NCI-H748 (cell line): Measurements from ENCODE around the gene ZNF423.

ENCODE experiments used
- DNase-seq: peaks from one replicate; lab custom pipeline; 2025; ENCODE audit not compliant: unreplicated experiment; lab: John Stamatoyannopoulos, UW

ZNF423 gene

GRCh38 chr16:49671333-49671732, 184.6 kb downstream of the ZNF423 start:
- no peak for DNase-seq

- no peak for DNase-seq
These were observed 185.3 kb downstream of the ZNF423 start for GRCh38 chr16:49670627-49671026.

GRCh38 chr16:49665482-49666230, 190.3 kb downstream of the ZNF423 start:
- DNase-seq: no peak

GRCh38 chr16:49664221-49665215, 191.4 kb downstream of the ZNF423 start:
- DNase-seq: no peak

GRCh38 chr16:49663081-49664065, 192.5 kb downstream of the ZNF423 start:
- peak; percentile 32 for DNase-seq

- DNase-seq: no peak
These were observed 193.3 kb downstream of the ZNF423 start for GRCh38 chr16:49662569-49662968.

- DNase-seq: no peak
These were observed 194.3 kb downstream of the ZNF423 start for GRCh38 chr16:49661465-49662187.

GRCh38 chr16:49660626-49661025, 195.3 kb downstream of the ZNF423 start:
- DNase-seq: no peak

GRCh38 chr16:49659356-49659755, 196.6 kb downstream of the ZNF423 start:
- no peak for DNase-seq

- no peak for DNase-seq
These were observed 197.4 kb downstream of the ZNF423 start for GRCh38 chr16:49658531-49658930.

- DNase-seq: no peak
These were observed 198.0 kb downstream of the ZNF423 start for GRCh38 chr16:49657736-49658465.

GRCh38 chr16:49654425-49654824, 201.5 kb downstream of the ZNF423 start:
- no peak for DNase-seq

- no peak for DNase-seq
These were observed 202.3 kb downstream of the ZNF423 start for GRCh38 chr16:49653577-49653976.

GRCh38 chr16:49653173-49653570, 202.7 kb downstream of the ZNF423 start:
- no peak for DNase-seq

- peak; percentile 50 for DNase-seq
These were observed 203.3 kb downstream of the ZNF423 start for GRCh38 chr16:49652456-49653172.

GRCh38 chr16:49651996-49652395, 203.9 kb downstream of the ZNF423 start:
- peak; percentile 30 for DNase-seq

- no peak for DNase-seq
These were observed 204.7 kb downstream of the ZNF423 start for GRCh38 chr16:49651226-49651625.

- DNase-seq: no peak
These were observed 205.3 kb downstream of the ZNF423 start for GRCh38 chr16:49650603-49651002.
